Nephron progenitor cell (in vitro differentiated cells): ENCODE data around the gene RNF141.

Source experiments
- DNase-seq: peaks from one replicate; pipeline ENCODE4 v3.0.0; 2021
- H3K27ac Mint-ChIP-seq: 2 replicates; pipeline ENCODE4 v1.8.0; 2021; ENCODE audit warnings: mild to moderate bottlenecking, moderate library complexity, mixed read lengths
- H3K27me3 Mint-ChIP-seq: 2 replicates; pipeline ENCODE4 v1.8.0; 2021; ENCODE audit warnings: mild to moderate bottlenecking, low read depth, mixed read lengths; ENCODE audit not compliant: poor library complexity
- H3K36me3 Mint-ChIP-seq: 2 replicates; pipeline ENCODE4 v1.8.0; 2021; ENCODE audit warnings: low read depth, mixed read lengths
- H3K4me1 Mint-ChIP-seq: 2 replicates; pipeline ENCODE4 v1.8.0; 2021; ENCODE audit warnings: mixed read lengths
- H3K4me3 Mint-ChIP-seq: 2 replicates; pipeline ENCODE4 v1.8.0; 2021; ENCODE audit warnings: mild to moderate bottlenecking, moderate library complexity, mixed read lengths
- H3K9me3 Mint-ChIP-seq: 2 replicates; pipeline ENCODE4 v1.8.0; 2021; ENCODE audit warnings: mild to moderate bottlenecking, moderate library complexity, mixed read lengths
- CTCF ChIP-seq: fragments of 200-600 bp; sonication (generic); IDR thresholded peaks from 2 replicates; pipeline ENCODE4 v1.5.0; 2021; ENCODE audit warnings: antibody characterized with exemption

RNF141 gene

GRCh38 chr11:10488121-10488933 is 52.7 kb downstream of the RNF141 start:
- peak overlapping the region; percentile 17 for H3K27ac Mint-ChIP-seq
- peaks cover 20% of the 10 kb centered on the region for H3K36me3 Mint-ChIP-seq

GRCh38 chr11:10487002-10487647 is 53.9 kb downstream of the RNF141 start:
- no peak overlapping the region for H3K4me3 Mint-ChIP-seq
- H3K9me3 Mint-ChIP-seq = no peaks in the 10 kb centered on the region
- H3K4me1 Mint-ChIP-seq = peaks cover 36% of the 10 kb centered on the region
- DNase-seq = no peak
- peaks cover 6% of the 10 kb centered on the region for H3K27me3 Mint-ChIP-seq
- peaks cover 9% of the 10 kb centered on the region for H3K36me3 Mint-ChIP-seq
- H3K27ac Mint-ChIP-seq = no peak overlapping the region
- TF ChIP-seq CTCF = no peak

More at GRCh38 chr11:10488121-10488933, 52.7 kb downstream of the RNF141 start:
- peaks cover 48% of the 10 kb centered on the region for H3K4me1 Mint-ChIP-seq
- TF ChIP-seq CTCF = no peak
- H3K4me3 Mint-ChIP-seq = no peak overlapping the region
- no peak for DNase-seq
- peaks cover 6% of the 10 kb centered on the region for H3K27me3 Mint-ChIP-seq
- no peaks in the 10 kb centered on the region for H3K9me3 Mint-ChIP-seq

- H3K27me3 Mint-ChIP-seq = peaks cover 6% of the 10 kb centered on the region
- no peaks in the 10 kb centered on the region for H3K9me3 Mint-ChIP-seq
- TF ChIP-seq CTCF = no peak
- DNase-seq = no peak
- peaks cover 32% of the 10 kb centered on the region for H3K4me1 Mint-ChIP-seq
- H3K4me3 Mint-ChIP-seq = no peak overlapping the region
- no peak overlapping the region for H3K27ac Mint-ChIP-seq
- H3K36me3 Mint-ChIP-seq = peaks cover 2% of the 10 kb centered on the region
Measured at GRCh38 chr11:10486161-10486840, 54.7 kb downstream of the RNF141 start.

- TF ChIP-seq CTCF = no peak
- H3K4me3 Mint-ChIP-seq = no peak overlapping the region
- peaks cover 6% of the 10 kb centered on the region for H3K27me3 Mint-ChIP-seq
Measured at GRCh38 chr11:10485646-10486045, 55.3 kb downstream of the RNF141 start.

GRCh38 chr11:10484461-10485180 is 56.4 kb downstream of the RNF141 start:
- Mint-ChIP-seq H3K27me3 (peaks cover 6% of the 10 kb centered on the region), H3K27ac (no peak overlapping the region), H3K4me3 (no peak overlapping the region), H3K36me3 (no peaks in the 10 kb centered on the region), H3K9me3 (no peaks in the 10 kb centered on the region), H3K4me1 (peaks cover 23% of the 10 kb centered on the region)
- TF ChIP-seq CTCF = no peak
- no peak for DNase-seq

More at GRCh38 chr11:10485646-10486045, 55.3 kb downstream of the RNF141 start:
- DNase-seq = no peak
- Mint-ChIP-seq H3K9me3 (no peaks in the 10 kb centered on the region), H3K27ac (no peak overlapping the region), H3K4me1 (peaks cover 32% of the 10 kb centered on the region), H3K36me3 (no peaks in the 10 kb centered on the region)
